SK-MEL-5 (cell line): ENCODE results near the gene CIRBP. TPM values are rescaled to one million over a fixed set of nuclear protein-coding genes. Genes with fewer than 3 reads are reported as not detected.

ENCODE experiments used
- DNase-seq: peaks from one replicate; pipeline ENCODE4 v3.0.0-alpha.2; 2016; ENCODE audit warnings: low read depth, low spot score
- in situ Hi-C: cut with HindIII; loops from 2 replicates; pipeline ENCODE4 v1.10.0; 2016; ENCODE audit warnings: low sequenced_read_pairs, high pct_unique_total_duplicates, low pct_unique_long_range_greater_than_20kb
- total RNA-seq: library from RNA; depleted of rRNA; stranded (reverse); fragments of >200 nt; shearing (Covaris generic); gene quantifications from 2 replicates; pipeline ENCODE4 v1.2.3, GENCODE V29; 2014

Gene CIRBP
- total RNA-seq, 1 experiment from 2014 or later: 93.9 TPM

DNA sequence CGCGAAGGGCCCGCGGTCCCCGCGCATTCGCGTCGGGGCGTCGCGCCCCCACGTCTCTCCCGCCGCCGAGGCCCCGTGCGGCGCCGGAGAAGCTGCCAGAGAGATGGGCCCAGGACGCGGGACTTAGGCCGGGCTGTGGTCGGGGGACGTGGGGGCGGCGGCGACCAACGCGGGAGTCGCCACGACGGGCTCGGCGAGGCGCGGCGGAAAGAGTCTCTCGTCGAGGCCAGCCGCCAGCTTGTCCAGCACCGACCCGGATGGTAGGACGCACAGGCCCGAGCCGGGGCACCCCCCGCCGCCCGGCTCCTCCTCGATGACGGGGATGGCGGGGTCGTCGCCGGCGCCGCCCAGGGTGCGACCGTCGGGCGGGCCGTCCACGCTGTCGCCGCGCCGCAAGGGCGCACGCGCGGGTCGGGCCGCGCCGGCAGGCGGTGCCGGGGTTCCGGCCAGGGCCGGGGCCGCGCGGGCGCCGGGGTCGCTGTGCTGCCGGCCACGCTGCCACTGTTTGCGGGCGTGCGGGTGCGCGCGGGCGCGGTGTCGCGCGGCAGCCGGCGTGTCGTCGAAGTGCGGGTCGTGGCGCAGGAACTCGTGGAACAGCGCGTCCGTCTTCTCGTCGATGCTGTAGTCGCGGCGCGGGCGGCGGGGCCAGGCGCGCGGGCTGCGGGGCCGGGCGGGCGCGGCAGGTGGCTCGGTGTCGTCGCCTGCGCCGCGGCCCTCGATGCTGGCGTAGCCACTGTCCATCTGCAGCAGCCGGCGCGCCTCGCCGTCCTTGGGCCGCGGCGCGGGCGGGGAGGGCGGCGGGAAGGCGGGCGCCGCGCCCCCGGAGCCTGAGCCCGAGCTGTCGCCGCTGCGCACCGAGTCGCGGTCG, 39.8 kb upstream of the CIRBP start:
- in situ Hi-C loops: no loop called here
- no peak for DNase-seq

DNA sequence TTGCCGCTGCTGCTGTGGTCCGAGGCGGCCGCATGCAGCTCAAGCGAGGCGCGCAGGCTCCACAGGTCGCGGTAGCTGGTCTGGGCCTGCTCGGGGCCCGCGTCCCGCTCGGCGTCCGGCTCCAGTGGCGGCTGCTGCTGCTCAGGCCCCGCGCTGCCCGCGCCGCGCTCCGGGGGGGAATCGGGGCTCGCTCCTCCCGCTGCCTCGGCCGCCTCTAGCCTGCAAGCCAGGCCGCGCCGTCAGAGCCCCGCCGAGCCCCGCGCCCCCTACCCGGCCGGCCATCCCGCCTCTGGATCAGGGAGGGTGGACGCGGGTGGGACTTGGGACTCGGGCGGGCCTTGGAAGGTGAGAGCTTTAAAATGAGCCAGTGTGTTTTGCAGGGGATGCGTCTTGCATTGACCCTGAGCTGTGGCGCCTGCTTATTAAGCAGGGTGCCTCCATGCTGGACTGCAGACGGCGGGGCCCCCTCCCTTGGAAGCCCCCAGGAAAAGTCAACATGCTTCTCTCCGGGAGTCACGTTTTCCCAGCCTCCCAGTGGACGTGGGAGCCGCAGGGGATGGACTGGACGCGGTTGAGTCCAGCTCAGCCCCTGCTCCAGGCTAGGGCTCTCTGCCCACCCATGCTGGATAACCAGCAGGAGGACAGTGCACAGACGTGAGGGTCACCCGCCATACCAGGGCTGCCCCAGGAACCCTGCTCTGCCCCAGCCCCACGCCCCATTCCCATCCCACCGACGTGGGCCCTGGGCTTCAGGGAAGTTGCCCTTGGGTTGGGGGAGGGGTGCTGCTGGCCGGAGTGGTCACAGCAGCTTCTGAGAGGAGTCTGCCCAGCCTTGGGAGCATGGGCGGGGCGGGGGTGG, 39.0 kb upstream of the CIRBP start:
- in situ Hi-C loops: no loop called here
- no peak for DNase-seq

DNA sequence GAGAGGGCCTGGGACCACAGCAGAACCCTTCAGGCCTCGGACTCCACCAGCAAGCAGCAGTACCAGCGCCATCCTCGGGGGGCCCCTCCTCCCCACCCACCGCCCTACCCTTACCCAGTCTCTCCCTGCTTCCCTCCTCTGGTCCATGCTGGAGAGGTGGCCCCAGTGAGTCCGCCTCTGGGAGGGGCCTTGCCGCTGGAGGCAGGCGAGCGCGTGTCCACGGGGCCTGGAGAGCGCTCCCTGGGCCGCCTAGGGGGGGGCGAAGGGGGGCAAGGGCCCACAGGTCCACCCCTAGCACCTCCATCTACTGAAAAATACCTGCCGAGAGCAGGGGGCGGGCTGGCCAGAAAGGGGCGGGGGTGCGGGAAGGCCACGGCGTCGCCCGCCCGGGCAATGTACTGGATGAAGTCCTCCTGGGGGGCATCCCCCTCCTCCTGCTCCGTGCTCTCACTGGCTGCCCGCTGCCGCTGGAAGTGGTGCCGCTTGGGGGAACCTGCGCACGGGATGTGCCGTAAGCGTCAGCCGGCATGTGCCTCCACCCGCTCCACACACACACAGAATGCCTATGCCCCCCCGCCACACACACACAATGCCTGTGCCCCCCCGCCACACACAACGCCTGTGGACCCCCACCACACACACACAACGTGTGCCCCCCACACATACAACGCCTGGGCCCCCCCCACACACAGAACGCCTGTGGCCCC, 38.2 kb upstream of the CIRBP start:
- no peak for DNase-seq
- in situ Hi-C loops: no loop called here

DNA sequence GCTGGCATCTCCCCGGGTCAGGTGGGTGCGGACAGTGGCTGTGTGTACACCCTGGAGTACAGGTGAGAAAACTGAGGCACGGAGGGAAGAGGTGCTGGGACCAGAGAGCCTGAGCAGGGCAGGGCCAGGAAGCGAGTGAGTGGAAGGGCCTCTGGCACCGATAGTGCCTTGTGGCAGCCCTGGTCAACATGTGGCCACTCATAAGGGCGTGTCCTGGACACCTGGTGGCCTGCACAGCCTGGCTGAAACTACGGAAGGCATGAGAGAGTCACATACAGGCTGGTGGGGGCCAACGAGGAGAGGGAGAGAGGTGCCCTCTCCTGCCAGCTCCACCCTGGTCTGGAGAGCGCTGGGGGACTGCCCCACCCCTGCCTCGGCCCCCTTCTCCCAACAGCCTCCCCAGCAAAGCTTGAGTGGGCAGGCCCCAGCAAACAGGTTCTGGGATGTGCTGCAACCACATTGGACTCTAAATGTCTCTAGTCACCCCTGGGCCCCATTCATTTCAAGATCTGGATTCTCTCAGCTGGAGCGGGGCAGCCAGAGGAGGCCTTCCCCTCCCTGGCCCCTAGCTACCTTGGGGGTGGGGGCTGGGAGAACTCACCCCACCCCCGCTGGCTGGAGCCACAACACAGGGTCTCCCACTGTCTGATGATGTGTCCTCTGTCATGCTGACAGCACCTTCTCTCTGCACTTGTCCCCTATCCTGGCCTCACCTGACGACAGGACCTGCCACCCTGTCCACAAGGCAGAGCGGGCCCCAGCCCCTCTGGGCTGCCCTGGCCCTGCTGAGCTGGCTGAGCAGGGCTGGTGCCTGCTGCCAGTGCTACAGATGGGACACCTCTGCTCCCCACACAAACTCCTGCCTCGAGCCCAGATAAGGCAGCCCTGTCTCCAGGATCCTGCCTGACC, 37.1 kb upstream of the CIRBP start:
- no peak for DNase-seq
- in situ Hi-C loops: no loop called here

DNA sequence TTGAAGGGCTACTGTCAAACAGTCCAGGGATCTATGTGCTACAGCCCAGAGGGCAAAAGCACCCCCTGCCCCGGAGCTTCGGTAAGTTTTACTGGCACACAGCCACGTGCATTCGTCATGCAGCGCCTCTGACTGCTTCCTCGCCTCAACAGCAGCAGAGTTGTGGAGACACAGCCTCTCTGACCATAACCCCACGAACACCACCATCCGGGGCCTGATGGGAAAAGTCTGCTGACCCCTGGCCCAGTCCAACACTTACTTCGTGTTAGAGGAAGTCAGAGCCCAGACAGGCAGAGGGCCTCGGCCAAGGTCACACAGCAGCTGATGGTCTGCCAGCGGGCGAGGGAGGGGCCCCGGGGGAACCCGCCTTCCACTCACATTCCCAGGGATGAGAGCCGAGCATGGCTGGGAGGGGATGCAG, 36.5 kb upstream of the CIRBP start:
- in situ Hi-C loops: no loop called here
- no peak for DNase-seq

DNA sequence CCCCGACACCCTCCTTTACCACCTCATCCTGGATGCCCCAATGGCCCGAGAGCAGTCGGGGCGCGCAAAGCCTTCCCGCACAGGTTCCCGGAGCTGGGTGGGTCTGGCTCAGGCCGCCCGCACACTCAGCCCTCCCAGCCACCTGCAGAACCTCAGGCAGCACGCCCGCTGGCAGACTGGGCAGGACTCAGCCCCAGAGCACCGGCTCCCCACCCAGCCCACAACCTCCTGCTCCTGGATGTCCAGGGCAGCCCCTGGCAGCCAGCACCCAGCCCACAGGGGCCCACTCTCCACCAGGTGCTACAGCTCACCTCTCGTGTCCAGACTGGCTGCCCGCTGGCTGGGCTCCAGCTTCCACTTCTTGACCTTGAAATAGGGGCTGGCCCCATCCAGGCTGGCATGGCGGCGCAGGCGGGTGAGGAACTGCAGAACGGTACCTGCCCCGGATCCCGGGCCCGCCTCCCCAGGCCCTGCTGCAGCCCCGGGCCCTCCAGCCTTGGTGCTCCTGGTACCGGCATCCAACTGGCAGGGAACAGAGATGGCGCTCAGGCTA, 35.9 kb upstream of the CIRBP start:
- in situ Hi-C loops: no loop called here
- DNase-seq: no peak

DNA sequence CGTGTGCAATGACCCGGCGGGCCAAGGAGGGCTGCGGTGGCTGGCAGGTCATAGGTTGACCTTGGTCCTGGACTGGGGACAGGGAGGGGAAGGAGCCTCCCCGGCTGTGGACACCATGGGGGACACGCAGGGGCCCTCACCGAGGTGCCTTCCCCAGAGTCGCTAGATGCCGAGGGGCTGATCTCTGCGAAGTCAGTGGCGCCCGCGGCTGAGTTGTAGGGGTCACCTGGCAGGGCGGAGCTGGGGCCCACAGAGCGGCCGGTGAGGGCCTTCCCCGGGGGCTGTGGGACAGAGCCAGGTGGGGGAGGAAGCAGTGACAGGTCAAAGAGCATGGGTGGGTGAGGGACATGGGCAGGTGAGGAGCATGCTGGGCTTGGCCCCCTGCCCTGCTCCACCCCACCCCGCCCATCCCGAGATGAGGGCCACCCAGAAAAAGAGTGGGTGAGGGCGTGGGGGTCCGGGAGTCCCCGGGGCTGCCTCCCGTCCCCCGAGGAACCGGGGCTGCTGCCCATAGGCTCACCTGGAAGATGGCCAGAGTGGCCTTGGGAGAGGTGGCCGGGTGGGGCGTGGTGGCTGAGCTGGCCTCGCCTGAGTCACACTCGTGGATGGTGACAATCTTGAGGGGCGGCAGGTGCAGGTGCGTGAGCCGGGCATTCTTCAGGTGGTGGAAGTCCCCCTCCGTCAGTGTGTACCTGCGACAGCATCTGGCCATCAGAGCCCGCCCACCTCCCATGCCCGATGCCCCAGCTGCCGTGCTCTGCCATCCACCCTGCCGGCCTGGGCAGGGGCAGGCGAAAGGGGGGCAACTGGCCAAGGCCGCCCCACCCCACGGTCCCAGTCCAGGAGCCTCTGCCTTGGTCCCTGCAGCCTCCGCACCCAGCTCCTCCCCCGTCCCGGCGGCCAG, 34.8 kb upstream of the CIRBP start:
- DNase-seq: no peak
- in situ Hi-C loops: no loop called here

DNA sequence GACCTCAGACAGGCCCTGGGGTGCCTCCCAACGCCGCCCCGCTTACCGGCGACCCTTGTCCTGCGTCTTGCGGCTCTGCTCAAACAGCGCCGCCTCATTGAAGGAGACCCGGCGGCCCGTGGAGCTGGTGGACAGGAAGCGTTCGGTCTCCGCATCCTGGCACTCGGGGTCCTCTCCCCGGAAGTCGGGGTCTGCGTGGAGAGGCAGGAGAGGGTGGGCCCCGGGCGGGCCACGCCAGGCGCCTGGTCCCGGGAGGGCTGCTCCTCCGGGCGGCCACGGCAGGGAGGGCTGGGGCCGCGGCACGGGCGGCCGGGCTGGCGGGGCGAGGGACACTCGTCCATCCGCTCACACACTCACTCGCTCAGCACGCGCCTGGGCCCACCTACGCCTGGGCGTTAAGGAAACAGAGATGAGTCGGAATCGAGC, 34.2 kb upstream of the CIRBP start:
- DNase-seq: no peak
- in situ Hi-C loops: no loop called here

DNA sequence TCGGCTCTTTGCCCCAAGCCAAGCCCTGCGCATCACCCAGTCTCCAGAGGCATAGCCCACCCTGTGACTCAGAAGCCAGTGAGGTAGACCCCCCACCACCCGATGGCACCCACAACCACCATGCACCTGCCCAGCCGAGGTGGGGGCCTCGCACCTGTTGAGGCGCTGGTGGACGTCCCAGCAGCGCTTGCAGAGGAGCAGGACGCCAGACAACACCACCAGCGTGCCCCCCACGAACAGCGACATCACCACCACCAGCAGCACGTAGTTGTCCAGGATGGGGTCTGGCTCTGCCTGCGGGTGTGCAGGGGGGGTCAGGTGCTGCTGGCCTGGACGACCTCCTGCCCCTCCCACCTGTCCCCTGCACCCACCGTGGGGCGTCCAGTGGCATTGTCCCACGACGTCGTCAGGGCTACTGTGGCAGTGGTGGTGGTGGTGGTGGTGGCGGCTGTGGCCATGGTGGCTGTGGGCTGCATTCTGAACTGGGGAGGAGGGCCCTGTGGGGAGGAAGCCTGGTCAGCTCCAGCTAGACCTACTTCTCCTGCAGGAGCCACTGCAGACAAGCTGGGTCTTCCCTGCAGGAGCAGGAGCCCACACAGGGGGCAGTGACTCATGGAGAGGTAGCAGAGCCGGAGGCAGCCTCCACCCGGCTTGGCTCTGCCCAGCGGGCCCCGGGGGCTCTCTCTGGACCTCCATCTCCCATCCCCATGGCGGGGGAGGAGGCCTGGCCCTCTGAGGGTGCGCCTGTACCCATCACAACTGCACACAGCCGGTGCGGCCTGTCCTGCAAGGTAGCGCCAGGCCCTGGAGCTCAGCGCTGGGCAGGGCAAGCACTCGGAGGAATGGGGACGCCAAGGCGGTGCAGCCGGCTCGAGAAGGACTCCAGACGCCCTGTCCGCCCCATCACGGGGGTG, 33.2 kb upstream of the CIRBP start:
- in situ Hi-C loops: no loop called here
- DNase-seq: no peak

DNA sequence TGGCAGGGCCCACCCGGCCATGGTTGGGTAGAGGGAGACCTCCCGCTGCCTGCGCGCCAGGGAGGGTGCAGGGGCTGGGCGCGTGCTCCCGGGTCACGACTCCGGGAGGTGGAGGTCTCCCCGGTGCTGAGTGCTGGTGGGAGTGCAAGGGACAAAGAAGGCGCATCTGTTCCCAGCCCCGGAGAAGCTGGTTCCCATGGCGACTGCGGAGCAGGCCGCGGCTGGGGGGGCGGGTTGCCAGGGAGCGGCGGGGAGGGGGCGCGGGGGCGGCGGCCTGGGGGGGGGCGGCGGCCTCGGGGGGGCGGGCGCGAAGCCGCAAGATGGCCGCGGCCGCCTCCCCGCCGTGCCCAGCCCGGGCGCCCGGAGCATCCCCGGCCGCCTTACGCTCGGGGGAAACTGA, 32.6 kb upstream of the CIRBP start:
- in situ Hi-C loops: no loop called here
- DNase-seq: no peak

DNA sequence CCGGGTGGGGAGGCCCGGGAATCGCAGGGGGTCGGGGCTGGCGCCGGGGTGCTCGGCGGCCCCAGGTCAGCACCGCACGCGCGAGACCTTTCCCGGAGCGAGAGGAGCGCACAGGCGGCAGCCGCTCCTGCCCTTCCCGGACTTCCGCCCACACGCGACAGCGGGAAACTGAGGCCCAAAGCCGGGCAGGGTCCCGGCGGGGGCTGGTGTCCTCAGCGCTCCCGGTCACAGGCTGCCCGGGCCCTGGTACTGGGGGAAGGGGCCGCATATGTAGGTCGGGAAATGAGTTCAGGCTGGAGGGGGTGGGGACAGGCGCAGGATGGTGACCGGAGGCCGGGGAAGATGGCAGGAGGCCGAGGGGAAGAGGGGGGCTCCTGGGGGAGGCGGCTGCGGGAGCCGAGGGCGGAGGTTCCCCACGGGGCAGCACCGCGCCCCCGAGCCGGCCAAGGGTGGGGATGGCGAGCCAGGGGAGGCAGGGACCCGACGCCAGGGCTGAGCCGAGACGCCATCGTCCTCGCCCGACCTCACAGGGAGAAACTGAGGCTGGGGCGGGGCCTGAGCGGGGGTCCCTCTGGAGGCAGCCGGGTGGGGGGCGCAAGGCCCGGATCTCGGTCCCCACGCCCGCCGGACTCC, 32.0 kb upstream of the CIRBP start:
- DNase-seq: no peak
- in situ Hi-C loops: no loop called here

DNA sequence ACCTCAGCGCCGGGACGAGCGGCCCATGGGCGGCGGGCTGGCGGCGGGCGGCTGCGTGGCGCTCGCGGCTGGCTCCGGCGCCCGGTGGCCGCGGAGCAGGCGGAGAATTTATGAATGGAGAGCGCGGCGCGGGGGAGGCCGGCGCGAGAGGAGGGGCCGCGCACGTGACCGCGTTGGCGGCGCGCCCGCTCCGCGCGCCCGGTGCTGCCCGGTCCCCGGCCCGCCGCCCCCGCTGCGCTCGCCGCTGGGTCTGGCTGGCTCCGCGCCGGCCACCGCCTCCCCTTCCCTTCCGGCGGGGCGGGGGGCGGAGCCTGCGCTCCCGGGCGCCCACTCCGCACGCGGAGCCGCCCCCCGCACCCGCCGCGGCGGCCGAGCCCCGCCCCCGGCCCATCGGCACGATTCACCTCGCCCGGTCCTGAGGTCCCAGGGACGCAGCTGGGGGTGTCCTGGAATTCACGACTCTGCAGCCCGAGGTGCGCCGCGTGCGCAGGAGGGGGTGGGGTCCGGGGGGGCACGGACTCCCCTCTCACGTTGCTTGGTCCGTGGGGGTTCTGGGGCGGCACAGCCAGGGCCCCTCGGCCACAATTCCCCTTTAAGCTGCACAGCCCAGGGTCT, 31.3 kb upstream of the CIRBP start, which contains the start of gene CBARP:
TSS of gene CBARP (minus strand) at position 252 of the 615 bp plus-strand sequence. CDS start 1,905 bp downstream, outside the sequence.
- peak; percentile 44 for DNase-seq

DNA sequence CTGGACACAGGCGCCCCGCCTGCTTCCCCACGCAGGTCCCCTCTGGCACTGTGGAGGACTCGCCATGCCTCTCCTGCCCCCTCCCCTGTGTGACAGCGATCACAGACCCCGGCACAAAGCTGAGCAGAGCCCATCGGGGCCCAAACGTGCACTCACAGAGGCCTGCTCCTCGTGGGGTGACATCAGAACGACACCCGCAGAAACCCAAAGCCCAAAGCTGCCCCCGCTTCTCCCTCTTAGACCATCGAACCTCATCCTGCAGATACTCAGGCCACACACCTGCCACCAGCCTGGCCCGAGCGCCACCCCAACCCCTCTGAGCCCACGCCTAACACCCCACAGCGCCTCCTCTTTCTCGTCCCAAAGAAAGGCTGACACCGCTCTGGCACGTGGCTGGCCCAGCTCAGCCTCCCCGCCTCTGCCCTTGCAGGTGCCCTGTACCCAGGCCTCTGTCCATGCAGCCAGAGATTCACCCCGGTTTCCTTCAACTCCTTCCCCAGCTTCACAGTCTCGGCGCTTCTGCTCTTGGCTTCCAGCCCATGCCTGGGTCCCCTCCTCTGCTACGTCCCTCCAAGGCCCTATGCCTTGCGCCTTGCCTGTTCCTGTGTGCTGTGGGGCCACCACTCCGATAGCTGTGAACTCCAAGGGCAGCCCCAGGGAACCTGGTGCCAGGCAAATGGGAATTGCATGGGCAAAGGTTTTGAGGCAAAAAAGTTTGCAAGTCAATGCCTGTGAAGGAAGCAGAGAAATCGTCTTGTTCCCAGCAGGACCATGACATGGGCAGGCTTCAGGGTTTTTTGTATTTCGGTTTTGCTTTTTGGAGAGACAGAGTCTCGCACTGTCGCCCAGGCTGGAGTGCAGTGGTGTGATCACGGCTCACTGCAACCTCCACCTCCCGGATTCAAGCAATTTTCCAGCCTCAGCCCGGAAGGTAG, 30.5 kb upstream of the CIRBP start:
- no peak for DNase-seq
- in situ Hi-C loops: no loop called here

More for the DNA sequence above, 31.3 kb upstream of the CIRBP start, which contains the start of gene CBARP:
- in situ Hi-C loops: no loop called here
